CD14-positive monocyte (primary cell): ENCODE results near the gene RAB10. TPM values are rescaled to one million over a fixed set of nuclear protein-coding genes. Genes with fewer than 3 reads are reported as not detected.

Experiments
- DNase-seq, 3 donors: peaks; one replicate each; pipeline ENCODE4 v3.0.0-alpha.2; 2011 to 2022
- H2AFZ ChIP-seq: 2 replicates; pipeline ENCODE4 v1.6.0; 2012; ENCODE audit warnings: mild to moderate bottlenecking, low read depth, low read length, inconsistent platforms; ENCODE audit not compliant: insufficient read depth, poor library complexity, severe bottlenecking
- H3K27ac ChIP-seq, 2 donors: 1 replicate in 1 of 2; 2 replicates in 1 of 2; pipeline ENCODE4 v1.5.1; 2012 to 2013; ENCODE audit warnings: low read length in 2 of 2, control low read depth in 1 of 2, inconsistent platforms in 1 of 2, low read depth in 1 of 2, mild to moderate bottlenecking in 1 of 2
- H3K27me3 ChIP-seq, 2 donors: one replicate each; pipeline versions ENCODE4 v1.6.0 to v1.6.1; 2011 to 2013; ENCODE audit warnings: low read length in 2 of 2; ENCODE audit not compliant: control insufficient read depth in 2 of 2, insufficient read depth in 2 of 2
- H3K36me3 ChIP-seq, 2 donors: replicated peaks in 1 of 2; 1 replicate in 1 of 2; 2 replicates in 1 of 2; pipeline versions ENCODE4 v1.5.1 to v1.6.1; 2012 to 2013; ENCODE audit warnings: low read length in 2 of 2, control low read depth in 1 of 2, inconsistent platforms in 1 of 2, mild to moderate bottlenecking in 1 of 2; ENCODE audit not compliant: insufficient read depth in 2 of 2, control insufficient read depth in 1 of 2
- H3K4me1 ChIP-seq, 2 donors: 1 replicate in 1 of 2; 2 replicates in 1 of 2; pipeline versions ENCODE4 v1.5.1 to v1.6.1; 2012 to 2013; ENCODE audit warnings: low read length in 2 of 2, control low read depth in 1 of 2, inconsistent platforms in 1 of 2, mild to moderate bottlenecking in 1 of 2, moderate library complexity in 1 of 2; ENCODE audit not compliant: insufficient read depth in 2 of 2, control insufficient read depth in 1 of 2
- H3K4me2 ChIP-seq: replicated peaks from 2 replicates; pipeline ENCODE3; 2012; ENCODE audit warnings: low read length, moderate library complexity, mild to moderate bottlenecking; ENCODE audit not compliant: poor library complexity, severe bottlenecking; ENCODE audit errors: extremely low read depth
- H3K4me3 ChIP-seq, 3 experiments: fragments of 200-600 bp in 1 of 3; sonication (generic) in 1 of 3; replicated peaks in 1 of 3; 1 replicate in 2 of 3; 2 replicates in 1 of 3; pipeline ENCODE4 v1.5.1; 2011 to 2013; ENCODE audit warnings: low read length in 3 of 3, mild to moderate bottlenecking in 3 of 3, control low read depth in 2 of 3, low read depth in 2 of 3, inconsistent platforms in 1 of 3, moderate library complexity in 1 of 3
- H3K79me2 ChIP-seq: 2 replicates; pipeline ENCODE4 v1.6.0; 2012; ENCODE audit warnings: mild to moderate bottlenecking, control low read depth, inconsistent platforms, low read length, moderate library complexity; ENCODE audit not compliant: insufficient read depth
- H3K9ac ChIP-seq: 2 replicates; pipeline ENCODE4 v1.6.0; 2017; ENCODE audit warnings: low read length, mild to moderate bottlenecking; ENCODE audit not compliant: insufficient read depth, poor library complexity, severe bottlenecking
- H3K9me3 ChIP-seq, 2 donors: replicated peaks in 1 of 2; 1 replicate in 1 of 2; 2 replicates in 1 of 2; pipeline versions ENCODE4 v1.5.1 to v1.6.1; 2012 to 2013; ENCODE audit warnings: low read length in 2 of 2, control low read depth in 1 of 2; ENCODE audit not compliant: control insufficient read depth in 1 of 2, insufficient read depth in 1 of 2
- H4K20me1 ChIP-seq: 2 replicates; pipeline ENCODE4 v1.6.0; 2012; ENCODE audit warnings: mild to moderate bottlenecking, low read length, control low read depth, moderate library complexity; ENCODE audit not compliant: insufficient read depth
- H3K27ac Mint-ChIP-seq, 7 donors: one replicate each; pipeline ENCODE4 v1.8.0; 2020; ENCODE audit warnings: mild to moderate bottlenecking in 7 of 7, mixed read lengths in 7 of 7, moderate library complexity in 6 of 7, inconsistent platforms in 2 of 7
- H3K27me3 Mint-ChIP-seq, 3 donors: one replicate each; pipeline ENCODE4 v1.8.0; 2021 to 2022; ENCODE audit warnings: low read depth in 3 of 3, mild to moderate bottlenecking in 3 of 3, mixed read lengths in 3 of 3, moderate library complexity in 3 of 3, inconsistent platforms in 1 of 3
- H3K36me3 Mint-ChIP-seq, 2 donors: one replicate each; pipeline ENCODE4 v1.8.0; 2020; ENCODE audit warnings: mixed read lengths in 2 of 2, inconsistent platforms in 1 of 2, mild to moderate bottlenecking in 1 of 2
- H3K4me1 Mint-ChIP-seq: one replicate; pipeline ENCODE4 v1.8.0; 2020; ENCODE audit warnings: mild to moderate bottlenecking, mixed read lengths
- H3K4me3 Mint-ChIP-seq, 2 donors: one replicate each; pipeline ENCODE4 v1.8.0; 2020; ENCODE audit warnings: mild to moderate bottlenecking in 2 of 2, mixed read lengths in 2 of 2, moderate library complexity in 1 of 2
- H3K9me3 Mint-ChIP-seq, 7 donors: one replicate each; pipeline ENCODE4 v1.8.0; 2020 to 2022; ENCODE audit warnings: mixed read lengths in 7 of 7, mild to moderate bottlenecking in 6 of 7, moderate library complexity in 6 of 7, inconsistent platforms in 2 of 7
- WGBS: methylation state at CpG from one replicate; pipeline ENCODE4 v1.1.5; 2013; ENCODE audit warnings: missing lambda C conversion rate; ENCODE audit not compliant: insufficient coverage; 5-methylcytosine and 5-hydroxymethylcytosine counted together
- intact Hi-C, 2 donors: fragments of 100-400 bp; cut with micrococcal nuclease; formaldehyde crosslinking; loops; one replicate each; pipeline versions ENCODE4 v1.15.0 to v1.15.1; 2023
- polyA plus RNA-seq, 3 donors: library from polyadenylated mRNA; depleted of rRNA in 1 of 3; unstranded in 2 of 3; stranded (reverse) in 1 of 3; fragments of 300-500 nt in 2 of 3; fragments of >200 nt in 1 of 3; fragmentation: Illumina TruSeq in 2 of 3; gene quantifications; 1 replicate in 2 of 3; 2 replicates in 1 of 3; pipeline ENCODE4 v1.2.3, GENCODE V29; 2012 to 2021
- TF ChIP-seq, protein P1 (sequence below): fragments of 200-600 bp; IDR thresholded peaks from one replicate; pipeline ENCODE4 v1.8.0; 2022; ENCODE audit warnings: antibody characterized with exemption, mild to moderate bottlenecking

The RAB10 gene
- polyA plus RNA-seq, 3 donors = 38.6 to 258 (median 202) TPM

DNA sequence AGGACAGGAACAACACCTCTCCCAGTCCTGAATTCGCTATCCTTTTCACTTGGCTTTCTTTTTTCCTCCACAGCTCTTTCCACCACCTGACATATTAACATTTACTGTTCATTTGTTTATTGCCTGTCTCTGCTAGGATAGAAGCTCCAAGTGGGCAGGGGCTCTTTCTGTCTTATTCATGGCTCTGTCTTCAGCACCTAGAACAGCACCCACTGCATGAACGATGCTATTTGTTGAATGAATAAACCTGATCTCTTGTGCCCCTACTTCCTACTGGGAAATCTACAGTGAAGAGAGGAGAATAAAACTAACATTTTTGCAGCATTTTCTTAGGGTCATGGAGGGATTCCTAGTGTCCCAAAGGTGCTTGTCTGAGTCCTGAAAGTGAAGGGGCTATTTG is 114.6 kb downstream of the RAB10 start:
- H3K27ac Mint-ChIP-seq = no peak overlapping the region

DNA sequence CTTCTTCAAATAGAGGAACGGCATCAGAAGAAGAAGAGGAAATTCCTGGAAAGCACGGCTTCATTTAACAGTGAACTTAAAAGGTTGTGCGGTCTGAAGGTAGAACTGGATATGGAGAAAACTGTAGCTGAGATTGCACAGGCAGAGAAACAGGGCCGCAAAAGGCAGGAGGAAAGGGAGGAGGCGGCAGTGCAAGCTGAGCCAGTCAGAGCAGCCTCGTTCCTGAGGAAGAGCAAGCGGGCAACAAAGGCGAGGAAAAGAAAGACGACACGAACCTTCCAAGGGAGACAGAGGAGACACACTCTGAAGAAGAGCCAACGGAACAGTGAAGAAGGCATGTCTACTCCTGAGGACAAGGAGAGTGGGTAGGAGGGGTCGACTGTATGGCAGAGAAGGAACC is 116.4 kb downstream of the RAB10 start:
- Histone ChIP-seq H3K4me3 (no peak overlapping the region), H3K27ac (no peak overlapping the region), H2AFZ (no peak overlapping the region), H4K20me1 (no peaks in the 10 kb centered on the region), H3K36me3 (no peaks in the 10 kb centered on the region), H3K9ac (no peak overlapping the region), H3K79me2 (no peaks in the 10 kb centered on the region), H3K9me3 (no peaks in the 10 kb centered on the region), H3K27me3 (no peaks in the 10 kb centered on the region), H3K4me2 (no peak overlapping the region), H3K4me1 (no peaks in the 10 kb centered on the region)
- peaks cover 10 to 18% (median 12%) of the 10 kb centered on the region in 3 donors for H3K27me3 Mint-ChIP-seq
- WGBS = 81% methylated on average over 10 of the region's 12 CpGs
- H3K4me1 Mint-ChIP-seq = no peaks in the 10 kb centered on the region
- no peak overlapping the region for H3K4me3 Mint-ChIP-seq
- no peak for DNase-seq
- H3K9me3 Mint-ChIP-seq = peaks cover 0 to 13% (median 6%) of the 10 kb centered on the region in 7 donors
- intact Hi-C loops = no loop called here
- TF ChIP-seq, protein P1, sequence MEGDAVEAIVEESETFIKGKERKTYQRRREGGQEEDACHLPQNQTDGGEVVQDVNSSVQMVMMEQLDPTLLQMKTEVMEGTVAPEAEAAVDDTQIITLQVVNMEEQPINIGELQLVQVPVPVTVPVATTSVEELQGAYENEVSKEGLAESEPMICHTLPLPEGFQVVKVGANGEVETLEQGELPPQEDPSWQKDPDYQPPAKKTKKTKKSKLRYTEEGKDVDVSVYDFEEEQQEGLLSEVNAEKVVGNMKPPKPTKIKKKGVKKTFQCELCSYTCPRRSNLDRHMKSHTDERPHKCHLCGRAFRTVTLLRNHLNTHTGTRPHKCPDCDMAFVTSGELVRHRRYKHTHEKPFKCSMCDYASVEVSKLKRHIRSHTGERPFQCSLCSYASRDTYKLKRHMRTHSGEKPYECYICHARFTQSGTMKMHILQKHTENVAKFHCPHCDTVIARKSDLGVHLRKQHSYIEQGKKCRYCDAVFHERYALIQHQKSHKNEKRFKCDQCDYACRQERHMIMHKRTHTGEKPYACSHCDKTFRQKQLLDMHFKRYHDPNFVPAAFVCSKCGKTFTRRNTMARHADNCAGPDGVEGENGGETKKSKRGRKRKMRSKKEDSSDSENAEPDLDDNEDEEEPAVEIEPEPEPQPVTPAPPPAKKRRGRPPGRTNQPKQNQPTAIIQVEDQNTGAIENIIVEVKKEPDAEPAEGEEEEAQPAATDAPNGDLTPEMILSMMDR = no peak
- H3K36me3 Mint-ChIP-seq = no peaks in the 10 kb centered on the region
- H3K27ac Mint-ChIP-seq = no peak overlapping the region

More for the DNA sequence above, 114.6 kb downstream of the RAB10 start:
- TF ChIP-seq, protein P1 = no peak
- Mint-ChIP-seq H3K36me3 (no peaks in the 10 kb centered on the region), H3K9me3 (peaks cover 0 to 7% (median 3%) of the 10 kb centered on the region in 7 donors), H3K27me3 (peaks cover 8 to 17% (median 12%) of the 10 kb centered on the region in 3 donors), H3K4me3 (no peak overlapping the region), H3K4me1 (peaks cover 16% of the 10 kb centered on the region)
- Histone ChIP-seq H3K4me2 (no peak overlapping the region), H3K27ac (no peak overlapping the region), H3K36me3 (no peaks in the 10 kb centered on the region), H3K9me3 (no peaks in the 10 kb centered on the region), H3K9ac (no peak overlapping the region), H4K20me1 (no peaks in the 10 kb centered on the region), H3K4me1 (peaks cover 12 to 15% of the 10 kb centered on the region in 2 donors), H3K79me2 (no peaks in the 10 kb centered on the region), H3K27me3 (no peaks in the 10 kb centered on the region), H2AFZ (no peak overlapping the region), H3K4me3 (no peak overlapping the region)
- 100% methylated on average over 1 of the region's 2 CpGs for WGBS
- no peak for DNase-seq
- intact Hi-C loops = no loop called here
